PFSK-1 (cell line): ENCODE data around the gene NR5A1.

Experiments used
- FOXP2 ChIP-seq: optimal IDR thresholded peaks from 2 replicates; pipeline ENCODE3; 2011; ENCODE audit warnings: borderline replicate concordance, control low read depth, inconsistent platforms; ENCODE audit not compliant: insufficient read depth; ENCODE audit errors: extremely low read length, extremely low read depth
- POLR2AphosphoS5 ChIP-seq: IDR thresholded peaks from 2 replicates; pipeline ENCODE4 v1.6.1; 2012; ENCODE audit warnings: low read depth, mild to moderate bottlenecking, control low read depth, low read length, moderate library complexity
- REST ChIP-seq, 2 experiments: IDR thresholded peaks; 2 replicates each; pipeline versions ENCODE4 v1.6.1 to v1.8.0; 2011 to 2012; ENCODE audit warnings: low read depth in 2 of 2, low read length in 2 of 2, control low read depth in 1 of 2, inconsistent platforms in 1 of 2, mild to moderate bottlenecking in 1 of 2, moderate library complexity in 1 of 2; ENCODE audit not compliant: insufficient read depth in 1 of 2
- SIN3A ChIP-seq: IDR thresholded peaks from 2 replicates; pipeline ENCODE4 v1.6.1; 2012; ENCODE audit warnings: mild to moderate bottlenecking, low read length, moderate library complexity, borderline replicate concordance; ENCODE audit not compliant: insufficient read depth
- TAF1 ChIP-seq: IDR thresholded peaks from 2 replicates; pipeline ENCODE4 v1.6.1; 2012; ENCODE audit warnings: low read length, control low read depth, borderline replicate concordance; ENCODE audit not compliant: insufficient read depth

Gene NR5A1

GRCh38 chr9:124535846-124536245 lies 28.6 kb upstream of the NR5A1 start:
- TF ChIP-seq SIN3A: no peak
- TF ChIP-seq TAF1: no peak
- TF ChIP-seq REST (IDR thresholded peaks at IDR 0.05; ENCODE audit: insufficient read depth in 1 of 2, low read depth in 2 of 2, low read length in 2 of 2): no peak
- no peak for TF ChIP-seq FOXP2
- TF ChIP-seq POLR2AphosphoS5: no peak

GRCh38 chr9:124532897-124533296 lies 25.7 kb upstream of the NR5A1 start:
- TF ChIP-seq POLR2AphosphoS5: no peak

- TF ChIP-seq FOXP2: no peak
- TF ChIP-seq TAF1: no peak
- TF ChIP-seq SIN3A: no peak
- TF ChIP-seq REST (IDR thresholded peaks at IDR 0.05; ENCODE audit: insufficient read depth in 1 of 2, low read depth in 2 of 2, low read length in 2 of 2): no peak
- no peak for TF ChIP-seq POLR2AphosphoS5
These were observed 23.9 kb upstream of the NR5A1 start for GRCh38 chr9:124531115-124531514.

- TF ChIP-seq TAF1 (no peak), SIN3A (no peak), POLR2AphosphoS5 (no peak), FOXP2 (no peak), REST (IDR thresholded peaks at IDR 0.05; ENCODE audit: insufficient read depth in 1 of 2, low read depth in 2 of 2, low read length in 2 of 2) (no peak)
These were observed 23.0 kb upstream of the NR5A1 start for GRCh38 chr9:124530246-124530645.

GRCh38 chr9:124527781-124528180 lies 20.6 kb upstream of the NR5A1 start:
- TF ChIP-seq FOXP2: no peak
- no peak for TF ChIP-seq REST (IDR thresholded peaks at IDR 0.05; ENCODE audit: insufficient read depth in 1 of 2, low read depth in 2 of 2, low read length in 2 of 2)
- TF ChIP-seq TAF1: no peak
- no peak for TF ChIP-seq SIN3A
- TF ChIP-seq POLR2AphosphoS5: no peak
